ENCODE data around the gene MS4A6E.

MS4A6E gene

GRCh38 chr11:60377401-60378136, 50.5 kb downstream of the MS4A6E start:
- DNase-seq = no peak

- DNase-seq = peak; percentile 21
Observed at GRCh38 chr11:60378354-60378753, 51.3 kb downstream of the MS4A6E start, which contains the start of gene MS4A7. Gene MS4A7 (plus strand): TSS chr11:60378532. CDS start chr11:60383142, 4,610 bp downstream.

GRCh38 chr11:60389279-60389910, 62.3 kb downstream of the MS4A6E start:
- no peak for DNase-seq

GRCh38 chr11:60390419-60390818, 63.4 kb downstream of the MS4A6E start:
- no peak for DNase-seq

Data from DMS53 (cell line).